Endothelial cell of umbilical vein (primary cell): ENCODE results near the gene RNF150. TPM values are rescaled to one million over a fixed set of nuclear protein-coding genes. Genes with fewer than 3 reads are reported as not detected.

Experiments
- BruUV-seq: library from RNA; stranded (reverse); fragments of 400-500 nt; replicated peaks from 2 replicates; lab custom pipeline; 2021; lab: Mats Ljungman, UMichigan
- CTCF ChIA-PET: fragments of 300-600, 350-600 bp; sonication (Branson Sonifier 250); formaldehyde crosslinking; loops from one replicate; lab custom pipeline; 2021; ENCODE audit warnings: antibody characterized with exemption, inconsistent platforms; lab: Charles Lee
- POLR2A ChIA-PET: fragments of 300-600, 350-600 bp; sonication (Branson Sonifier 250); formaldehyde crosslinking; loops from one replicate; lab custom pipeline; 2021; ENCODE audit warnings: antibody characterized with exemption, inconsistent platforms; lab: Charles Lee
- DNase-seq: peaks from one replicate; pipeline ENCODE4 v3.0.0-alpha.2; 2011; ENCODE audit warnings: low read depth, low spot score
- FAIRE-seq: peaks from 2 replicates; lab custom pipeline; 2011; peaks lifted over from hg19 to GRCh38; lab: Jason Lieb, UNC
- H2AFZ ChIP-seq: 2 replicates; pipeline ENCODE4 v1.6.0; 2012; ENCODE audit warnings: low read depth, low read length, control low read depth, inconsistent platforms
- H3K27ac ChIP-seq: 2 replicates; pipeline ENCODE4 v1.5.1; 2011; ENCODE audit warnings: low read depth, mild to moderate bottlenecking, control low read depth, low read length, moderate library complexity; ENCODE audit not compliant: insufficient read depth
- H3K27me3 ChIP-seq, 2 experiments: 2 replicates each; pipeline versions ENCODE4 v1.6.0 to v1.6.1; 2011; ENCODE audit warnings: low read length in 2 of 2, mixed read lengths in 1 of 2; ENCODE audit not compliant: control insufficient read depth in 2 of 2, insufficient read depth in 2 of 2
- H3K36me3 ChIP-seq, 2 experiments: 2 replicates in 1 of 2; 3 replicates in 1 of 2; pipeline ENCODE4 v1.5.1; 2011; ENCODE audit warnings: low read length in 2 of 2, mild to moderate bottlenecking in 1 of 2, moderate library complexity in 1 of 2; ENCODE audit not compliant: control insufficient read depth in 2 of 2, insufficient read depth in 2 of 2; ENCODE audit errors: extremely low read depth in 1 of 2
- H3K4me1 ChIP-seq: 3 replicates; pipeline ENCODE4 v1.5.1; 2011; ENCODE audit warnings: mild to moderate bottlenecking, low read length; ENCODE audit not compliant: control insufficient read depth, insufficient read depth; ENCODE audit errors: extremely low read depth
- H3K4me2 ChIP-seq: 2 replicates; pipeline ENCODE4 v1.6.1; 2011; ENCODE audit warnings: low read length, control low read depth, mixed read lengths; ENCODE audit not compliant: insufficient read depth
- H3K4me3 ChIP-seq, 3 experiments: fragments of 200-600 bp in 1 of 3; sonication (generic), shearing (Covaris generic) in 1 of 3; replicated peaks in 1 of 3; 2 replicates each; pipeline ENCODE4 v1.5.1; 2011 to 2016; ENCODE audit warnings: control low read depth in 3 of 3, low read length in 3 of 3, mild to moderate bottlenecking in 2 of 3, inconsistent platforms in 1 of 3, low read depth in 1 of 3, moderate library complexity in 1 of 3; ENCODE audit not compliant: insufficient read depth in 1 of 3
- H3K79me2 ChIP-seq: 2 replicates; pipeline ENCODE4 v1.6.0; 2012; ENCODE audit warnings: low read length, inconsistent platforms; ENCODE audit not compliant: control insufficient read depth, insufficient read depth
- H3K9ac ChIP-seq: replicated peaks from 2 replicates; pipeline ENCODE3; 2011; ENCODE audit warnings: low read length, control low read depth; ENCODE audit not compliant: insufficient read depth; ENCODE audit errors: extremely low read depth
- H3K9me1 ChIP-seq: replicated peaks from 3 replicates; pipeline ENCODE4 v1.6.0; 2011; ENCODE audit warnings: mild to moderate bottlenecking, low read length; ENCODE audit not compliant: control insufficient read depth, insufficient read depth; ENCODE audit errors: extremely low read depth
- H3K9me3 ChIP-seq: replicated peaks from 2 replicates; pipeline ENCODE4 v1.5.1; 2012; ENCODE audit warnings: low read length, inconsistent platforms; ENCODE audit not compliant: control insufficient read depth, insufficient read depth
- H4K20me1 ChIP-seq: replicated peaks from 2 replicates; pipeline ENCODE3; 2011; ENCODE audit warnings: mild to moderate bottlenecking, low read length; ENCODE audit not compliant: control insufficient read depth, insufficient read depth; ENCODE audit errors: extremely low read depth
- CTCF ChIP-seq, 2 donors: IDR thresholded peaks; 1 replicate in 1 of 2; 2 replicates in 1 of 2; pipeline ENCODE4 v1.5.1; 2011; ENCODE audit warnings: low read length in 2 of 2, mild to moderate bottlenecking in 2 of 2, moderate library complexity in 2 of 2, control low read depth in 1 of 2, inconsistent platforms in 1 of 2, low read depth in 1 of 2; ENCODE audit not compliant: insufficient read depth in 1 of 2; ENCODE audit errors: extremely low read depth in 1 of 2
- EZH2 ChIP-seq: IDR thresholded peaks from 2 replicates; pipeline ENCODE4 v1.6.1; 2012; ENCODE audit warnings: borderline replicate concordance, low read depth, mild to moderate bottlenecking, moderate library complexity, low read length, inconsistent platforms; ENCODE audit not compliant: severe bottlenecking
- FOS ChIP-seq: IDR thresholded peaks from 2 replicates; pipeline ENCODE4 v1.6.1; 2011; ENCODE audit warnings: mild to moderate bottlenecking, low read length, moderate library complexity, borderline replicate concordance; ENCODE audit not compliant: insufficient read depth
- GATA2 ChIP-seq: IDR thresholded peaks from 2 replicates; pipeline ENCODE4 v1.7.0; 2011; ENCODE audit warnings: low read depth, mild to moderate bottlenecking, moderate library complexity, mixed read lengths, low read length; ENCODE audit not compliant: insufficient read length, insufficient read depth
- JUN ChIP-seq: IDR thresholded peaks from 2 replicates; pipeline ENCODE4 v1.6.1; 2011; ENCODE audit warnings: borderline replicate concordance, low read depth; ENCODE audit not compliant: insufficient read length, insufficient read depth
- MYC ChIP-seq: IDR thresholded peaks from one replicate; pipeline ENCODE4 v1.6.1; 2011; ENCODE audit warnings: mild to moderate bottlenecking, low read depth, low read length
- POLR2A ChIP-seq: IDR thresholded peaks from 2 replicates; pipeline ENCODE4 v1.6.1; 2012; ENCODE audit warnings: low read depth, mild to moderate bottlenecking, control low read depth, low read length
- POLR2AphosphoS5 ChIP-seq: IDR thresholded peaks from 2 replicates; pipeline ENCODE4 v1.6.1; 2012; ENCODE audit warnings: low read depth, mild to moderate bottlenecking, control low read depth, low read length, moderate library complexity; ENCODE audit not compliant: insufficient read depth
- dilution Hi-C: fragments of 300-500 bp; cut with MboI; formaldehyde crosslinking; loops from one replicate; pipeline ENCODE4 v1.15.0; 2019; ENCODE audit warnings: low sequenced_read_pairs; ENCODE audit not compliant: extremely low pct_ligation_motif_present
- intact Hi-C: fragments of 100-400 bp; cut with micrococcal nuclease; formaldehyde crosslinking; loops from one replicate; pipeline ENCODE4 v1.10.0; 2022
- polyA plus RNA-seq, 4 experiments: library from polyadenylated mRNA; depleted of rRNA in 3 of 4; stranded (reverse) in 3 of 4; unstranded in 1 of 4; fragments of >200 nt; gene quantifications; 2 replicates each; pipeline versions ENCODE4 v1.2.1 to v1.2.3, GENCODE V29; 2011 to 2012; ENCODE audit warnings: missing spikeins in 1 of 4
- total RNA-seq: library from RNA; stranded (reverse); gene quantifications from 2 replicates; pipeline ENCODE4 v1.2.3, GENCODE V29; 2021
- TF ChIP-seq, protein P1 (sequence below): IDR thresholded peaks from 2 replicates; pipeline ENCODE4 v1.6.1; 2011; ENCODE audit not compliant: insufficient read depth, insufficient read length

The RNF150 gene
- total and polyA plus RNA-seq, 2 donors (not counting 3 experiments of a cell fraction or from before 2014, with no cell fraction given) = 0.33 to 0.35 TPM

DNA sequence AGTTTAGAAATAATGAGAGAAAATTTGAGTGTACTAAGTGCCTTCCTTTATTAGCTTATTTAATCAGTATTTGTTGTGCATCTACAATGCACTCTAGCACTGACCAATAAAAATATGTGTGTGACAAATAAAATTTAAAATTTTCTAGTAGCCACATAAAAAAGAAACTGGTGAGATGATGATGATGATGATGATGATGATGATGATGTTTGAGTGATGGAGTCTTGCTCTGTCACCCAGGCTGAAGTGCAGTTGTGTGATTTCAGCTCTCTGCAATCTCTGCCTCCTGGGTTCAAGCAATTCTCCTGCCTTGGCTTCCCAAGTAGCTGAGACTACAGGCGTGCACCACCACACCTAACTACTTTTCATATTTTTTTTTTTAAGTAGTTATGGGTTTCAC is 110.2 kb downstream of the RNF150 start:
- Histone ChIP-seq H2AFZ (no peak overlapping the region), H3K4me2 (no peak overlapping the region), H3K79me2 (no peaks in the 10 kb centered on the region), H3K4me3 (no peak overlapping the region), H3K9ac (no peak overlapping the region), H3K27ac (no peak overlapping the region), H3K27me3 (no peaks in the 10 kb centered on the region), H3K36me3 (no peaks in the 10 kb centered on the region), H3K9me3 (no peaks in the 10 kb centered on the region), H4K20me1 (no peaks in the 10 kb centered on the region), H3K4me1 (no peaks in the 10 kb centered on the region), H3K9me1 (no peaks in the 10 kb centered on the region)
- DNase-seq (no peak), FAIRE-seq (no peak)
- CTCF ChIA-PET = interaction anchor here (1.4 kb wide), 1 partner anchor 12 kb away, joined by 4 read pairs; no protein-coding TSS in a partner anchor
- intact Hi-C loops (no loop called here), dilution Hi-C loops (no loop called here)
- TF ChIP-seq, protein P1, sequence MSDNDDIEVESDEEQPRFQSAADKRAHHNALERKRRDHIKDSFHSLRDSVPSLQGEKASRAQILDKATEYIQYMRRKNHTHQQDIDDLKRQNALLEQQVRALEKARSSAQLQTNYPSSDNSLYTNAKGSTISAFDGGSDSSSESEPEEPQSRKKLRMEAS = no peak
- no peak for TF ChIP-seq FOS
- TF ChIP-seq EZH2 = no peak
- no peak for TF ChIP-seq JUN
- no peak for TF ChIP-seq CTCF (IDR thresholded peaks at IDR 0.05; ENCODE audit: extremely low read depth in 1 of 2, insufficient read depth in 1 of 2, low read depth in 1 of 2, low read length in 2 of 2)
- no peak for TF ChIP-seq GATA2
- TF ChIP-seq MYC = no peak
- no peak for TF ChIP-seq POLR2AphosphoS5
- no peak for TF ChIP-seq POLR2A
- BruUV-seq = no TSS peak
- POLR2A ChIA-PET = no interaction called here
